Vagina (tissue), 2 donors: ENCODE data around the gene CACNA1S. TPM values are rescaled to one million over a fixed set of nuclear protein-coding genes. Genes with fewer than 3 reads are reported as not detected.

Experiments
- DNase-seq, 2 donors: peaks; one replicate each; pipeline ENCODE4 v3.0.0-alpha.2; 2017; ENCODE audit errors: extremely low spot score in 2 of 2
- H3K27ac ChIP-seq: fragments of 200-600 bp; sonication (generic); one replicate; pipeline ENCODE4 v1.5.1; 2019
- H3K27me3 ChIP-seq: fragments of 200-600 bp; sonication (generic); one replicate; pipeline ENCODE4 v1.5.1; 2019
- H3K36me3 ChIP-seq, 2 donors: fragments of 200-600 bp; sonication (generic); one replicate each; pipeline ENCODE4 v1.5.1; 2017 to 2019
- H3K4me1 ChIP-seq: fragments of 200-600 bp; sonication (generic); one replicate; pipeline ENCODE4 v1.5.1; 2019
- H3K4me3 ChIP-seq, 2 donors: fragments of 200-600 bp; sonication (generic); 1 replicate in 1 of 2; 2 replicates in 1 of 2; pipeline ENCODE4 v1.5.1; 2016 to 2019
- H3K9me3 ChIP-seq: fragments of 200-600 bp; sonication (generic); one replicate; pipeline ENCODE4 v1.5.1; 2019
- CTCF ChIP-seq, 3 experiments: fragments of 450-650 bp in 2 of 3; fragments of 200-600 bp in 1 of 3; sonication (generic) in 1 of 3; IDR thresholded peaks; one replicate each; pipeline ENCODE4 v1.5.1; 2017 to 2019; ENCODE audit warnings: antibody characterized with exemption in 3 of 3, mild to moderate bottlenecking in 2 of 3, moderate library complexity in 2 of 3
- POLR2A ChIP-seq, 2 donors: fragments of 450-650 bp; IDR thresholded peaks; one replicate each; pipeline ENCODE4 v1.6.1; 2017; ENCODE audit warnings: antibody characterized with exemption in 2 of 2, mild to moderate bottlenecking in 2 of 2, moderate library complexity in 2 of 2
- POLR2AphosphoS5 ChIP-seq, 2 donors: sonication (generic); formaldehyde crosslinking; IDR thresholded peaks; one replicate each; pipeline ENCODE4 v1.9.0; 2017; ENCODE audit warnings: antibody characterized with exemption in 2 of 2, mild to moderate bottlenecking in 2 of 2, low read depth in 1 of 2; ENCODE audit not compliant: insufficient read depth in 1 of 2
- intact Hi-C: fragments of 100-400 bp; cut with DNase I; formaldehyde crosslinking; loops from one replicate; pipeline ENCODE4 v1.15.1; 2023
- total RNA-seq: library from RNA; depleted of rRNA; stranded (reverse); fragments of >200 nt; gene quantifications from one replicate; pipeline ENCODE4 v1.2.3, GENCODE V29; 2016

Gene CACNA1S
- total RNA-seq, 1 donor from 2014 or later, result not detected

DNA sequence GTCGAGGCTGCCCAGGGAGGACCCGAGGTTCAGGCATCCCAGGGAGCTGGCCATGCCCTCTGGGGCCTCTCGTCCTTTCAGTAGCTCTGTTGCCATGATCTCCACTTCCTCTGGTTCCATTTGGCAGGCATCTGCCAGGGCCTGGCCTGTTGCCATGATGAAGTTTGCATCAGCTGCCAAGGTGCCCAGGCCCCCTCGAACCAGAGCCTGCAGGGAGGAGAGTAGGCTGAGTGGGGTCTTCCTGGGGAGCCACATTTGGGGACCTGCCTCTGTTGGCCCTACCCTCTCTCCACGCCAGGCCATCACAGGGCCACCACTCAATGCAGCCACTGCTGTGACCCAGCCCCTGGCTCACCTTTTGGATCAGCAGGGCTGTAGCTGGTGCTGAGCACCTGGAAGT is 72.3 kb downstream of the CACNA1S start:
- Histone ChIP-seq H3K9me3 (no peaks in the 10 kb centered on the region), H3K36me3 (no peaks in the 10 kb centered on the region), H3K27me3 (no peaks in the 10 kb centered on the region), H3K27ac (no peak overlapping the region), H3K4me1 (no peaks in the 10 kb centered on the region), H3K4me3 (no peak overlapping the region)
- TF ChIP-seq POLR2A (IDR thresholded peaks at IDR 0.05) (no peak), CTCF (IDR thresholded peaks at IDR 0.05) (no peak), POLR2AphosphoS5 (IDR thresholded peaks at IDR 0.05; ENCODE audit: insufficient read depth in 1 of 2, low read depth in 1 of 2) (no peak)
- no peak for DNase-seq
- intact Hi-C loops, result loop anchor here (5.0 kb wide), 1 partner anchor 68 kb away; no protein-coding TSS in a partner anchor

GRCh38 chr1:201039418-201039817 is 72.8 kb downstream of the CACNA1S start:
- TF ChIP-seq POLR2A (IDR thresholded peaks at IDR 0.05) (no peak), CTCF (IDR thresholded peaks at IDR 0.05) (no peak), POLR2AphosphoS5 (IDR thresholded peaks at IDR 0.05; ENCODE audit: insufficient read depth in 1 of 2, low read depth in 1 of 2) (no peak)
- H3K27me3 ChIP-seq, result no peaks in the 10 kb centered on the region
- DNase-seq, result no peak
- H3K27ac ChIP-seq, result no peak overlapping the region
- H3K4me1 ChIP-seq, result no peaks in the 10 kb centered on the region
- intact Hi-C loops, result no loop called here
- H3K4me3 ChIP-seq, result no peak overlapping the region
- H3K36me3 ChIP-seq, result no peaks in the 10 kb centered on the region
- no peaks in the 10 kb centered on the region for H3K9me3 ChIP-seq

DNA sequence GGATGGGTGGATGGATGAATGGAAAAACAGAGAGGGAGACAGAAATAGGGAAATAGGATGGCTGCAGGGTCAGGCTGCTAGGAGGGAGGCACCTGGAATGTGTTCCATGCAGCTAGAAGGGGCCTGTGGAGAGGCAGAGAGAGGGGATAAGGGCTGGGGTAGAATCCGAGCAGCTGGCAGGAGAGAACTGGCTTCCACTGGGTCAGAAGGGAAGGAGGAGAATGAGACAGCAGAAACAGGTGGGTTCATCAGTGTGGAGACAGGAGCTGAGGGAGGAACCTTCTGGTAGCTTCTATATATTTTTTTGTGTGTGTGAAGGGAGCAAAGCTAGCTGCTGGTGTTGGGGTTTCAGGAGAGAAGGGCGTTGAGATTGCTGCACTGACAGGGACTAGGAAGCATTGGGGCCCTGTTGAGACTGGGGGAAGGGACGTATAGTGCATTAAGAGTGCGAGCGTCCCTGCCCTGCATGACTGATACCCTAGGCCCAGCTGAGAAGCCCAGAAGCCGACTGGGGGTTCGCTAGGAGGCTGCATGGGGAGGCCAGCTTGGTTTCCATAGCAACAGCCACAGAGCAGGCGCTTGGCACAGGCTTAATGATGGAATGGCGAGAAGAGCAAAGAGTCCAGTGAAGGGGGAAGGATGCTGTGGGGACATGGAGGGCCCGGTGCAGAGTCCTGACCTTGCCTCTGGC is 73.9 kb downstream of the CACNA1S start:
- no peaks in the 10 kb centered on the region for H3K27me3 ChIP-seq
- no peak overlapping the region for H3K27ac ChIP-seq
- H3K4me1 ChIP-seq, result no peaks in the 10 kb centered on the region
- intact Hi-C loops, result no loop called here
- no peak overlapping the region for H3K4me3 ChIP-seq
- no peak for DNase-seq
- TF ChIP-seq POLR2AphosphoS5 (IDR thresholded peaks at IDR 0.05; ENCODE audit: insufficient read depth in 1 of 2, low read depth in 1 of 2) (no peak), POLR2A (IDR thresholded peaks at IDR 0.05) (no peak), CTCF (IDR thresholded peaks at IDR 0.05) (no peak)
- no peaks in the 10 kb centered on the region for H3K9me3 ChIP-seq
- no peaks in the 10 kb centered on the region for H3K36me3 ChIP-seq

DNA sequence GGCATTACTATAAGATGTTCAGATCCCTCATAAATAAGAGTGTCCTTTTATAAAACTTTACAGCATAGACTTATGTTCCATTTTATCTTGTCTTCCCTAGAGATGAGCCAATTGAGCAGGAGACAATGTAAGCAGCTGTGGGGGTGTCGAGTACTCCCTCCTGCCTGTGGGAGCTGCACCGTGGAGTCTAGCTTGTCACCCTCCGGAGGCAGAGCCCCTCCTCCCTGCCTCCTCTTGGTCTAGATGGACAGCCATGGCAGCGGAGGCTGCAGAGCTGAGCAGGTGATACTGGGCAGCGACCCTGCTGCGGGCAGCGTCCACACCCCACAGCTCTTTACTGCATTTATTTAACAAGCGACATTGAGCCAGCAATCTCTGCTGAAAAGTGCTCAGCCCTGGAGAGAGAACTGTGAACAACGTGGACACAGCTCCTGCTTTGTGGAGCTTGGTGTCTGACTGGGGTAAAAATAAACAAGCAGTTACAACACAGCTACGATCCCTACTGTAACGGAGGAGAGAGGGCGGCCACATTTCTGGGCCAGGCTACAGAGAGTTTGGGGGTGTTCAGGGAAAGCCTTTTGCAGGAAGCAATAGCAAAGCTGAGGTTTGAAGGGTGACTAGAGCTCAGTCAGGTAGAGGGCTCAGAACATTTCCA is 75.9 kb downstream of the CACNA1S start:
- Histone ChIP-seq H3K4me3 (no peak overlapping the region), H3K36me3 (no peaks in the 10 kb centered on the region), H3K27me3 (no peaks in the 10 kb centered on the region), H3K4me1 (no peaks in the 10 kb centered on the region), H3K9me3 (no peaks in the 10 kb centered on the region), H3K27ac (no peak overlapping the region)
- intact Hi-C loops, result no loop called here
- no peak for DNase-seq
- TF ChIP-seq CTCF (IDR thresholded peaks at IDR 0.05), result no peak
- TF ChIP-seq POLR2AphosphoS5 (IDR thresholded peaks at IDR 0.05; ENCODE audit: insufficient read depth in 1 of 2, low read depth in 1 of 2), result no peak
- TF ChIP-seq POLR2A (IDR thresholded peaks at IDR 0.05), result no peak

GRCh38 chr1:201034671-201035070 is 77.6 kb downstream of the CACNA1S start:
- no peaks in the 10 kb centered on the region for H3K9me3 ChIP-seq
- no peaks in the 10 kb centered on the region for H3K4me1 ChIP-seq
- H3K27me3 ChIP-seq, result no peaks in the 10 kb centered on the region
- no peak overlapping the region for H3K4me3 ChIP-seq
- intact Hi-C loops, result no loop called here
- no peak for DNase-seq
- H3K27ac ChIP-seq, result no peak overlapping the region
- H3K36me3 ChIP-seq, result no peaks in the 10 kb centered on the region
- TF ChIP-seq POLR2A (IDR thresholded peaks at IDR 0.05), result no peak
- no peak for TF ChIP-seq POLR2AphosphoS5 (IDR thresholded peaks at IDR 0.05; ENCODE audit: insufficient read depth in 1 of 2, low read depth in 1 of 2)
- TF ChIP-seq CTCF (IDR thresholded peaks at IDR 0.05), result no peak
